ENCODE results near the gene CCDC184. TPM values are rescaled to one million over a fixed set of nuclear protein-coding genes. Genes with fewer than 3 reads are reported as not detected.
"Not testable (repeated sequence)": the region's sequence is repeated elsewhere in the genome, so short reads cannot be mapped to it uniquely, and the experiment has no call there.

CCDC184 gene
- total RNA-seq: under 1 TPM; 0.24 to 0.63 (median 0.42) TPM

GRCh38 chr12:48183091-48183875, at the start of gene CCDC184:
CCDC184 (plus strand) TSS chr12:48183644; CDS start chr12:48184123, 479 bp downstream.
- no peak for TF ChIP-seq CTCF (IDR thresholded peaks at IDR 0.05)
- no peak for DNase-seq (ENCODE audit: low spot score)
- ATAC-seq (ENCODE audit: low FRiP score): peak; percentile 58

- no peak for DNase-seq (ENCODE audit: low spot score)
- no peak for TF ChIP-seq CTCF (IDR thresholded peaks at IDR 0.05)
- ATAC-seq (ENCODE audit: low FRiP score): no peak
These were observed 48.4 kb upstream of the CCDC184 start for GRCh38 chr12:48135027-48135426.

- ATAC-seq (ENCODE audit: low FRiP score): no peak
- DNase-seq (ENCODE audit: low spot score): no peak
- no peak for TF ChIP-seq CTCF (IDR thresholded peaks at IDR 0.05)
These were observed 40.4 kb upstream of the CCDC184 start for GRCh38 chr12:48142818-48143674.

GRCh38 chr12:48143898-48144297, 39.5 kb upstream of the CCDC184 start:
- DNase-seq (ENCODE audit: low spot score) (no peak), ATAC-seq (ENCODE audit: low FRiP score) (no peak)
- TF ChIP-seq CTCF (IDR thresholded peaks at IDR 0.05): no peak

- ATAC-seq (ENCODE audit: low FRiP score) (no peak), DNase-seq (ENCODE audit: low spot score) (no peak)
- TF ChIP-seq CTCF (IDR thresholded peaks at IDR 0.05): no peak
These were observed 37.5 kb upstream of the CCDC184 start for GRCh38 chr12:48145981-48146380.

GRCh38 chr12:48151103-48151771, 32.2 kb upstream of the CCDC184 start:
- no peak for DNase-seq (ENCODE audit: low spot score)
- ATAC-seq (ENCODE audit: low FRiP score): no peak
- TF ChIP-seq CTCF (IDR thresholded peaks at IDR 0.05): no peak

GRCh38 chr12:48155786-48156185, 27.7 kb upstream of the CCDC184 start:
- ATAC-seq (ENCODE audit: low FRiP score); DNase-seq (ENCODE audit: low spot score): not testable (repeated sequence)

Measured in omental fat pad (tissue), 4 donors.